Neural cell (in vitro differentiated cells): ENCODE measurements around the gene PIK3IP1.

Source experiments
- EP300 ChIP-seq: fragments of 450-650 bp; conservative IDR thresholded peaks from 2 replicates; pipeline ENCODE4 v1.6.1; 2014; ENCODE audit warnings: antibody characterized with exemption, mild to moderate bottlenecking, moderate library complexity; ENCODE audit not compliant: poor library complexity, severe bottlenecking
- SMC3 ChIP-seq: fragments of 450-650 bp; conservative IDR thresholded peaks from 2 replicates; pipeline ENCODE4 v1.6.1; 2014; ENCODE audit warnings: antibody characterized with exemption, mild to moderate bottlenecking, moderate library complexity; ENCODE audit not compliant: poor library complexity
- TAF1 ChIP-seq: IDR thresholded peaks from 2 replicates; pipeline ENCODE4 v1.6.1; 2012; ENCODE audit warnings: low read depth
- TF ChIP-seq, protein P1 (sequence below): fragments of 450-650 bp; IDR thresholded peaks from 2 replicates; pipeline ENCODE4 v1.5.1; 2014; ENCODE audit warnings: antibody characterized with exemption, mild to moderate bottlenecking, moderate library complexity; ENCODE audit not compliant: poor library complexity, severe bottlenecking

DNA sequence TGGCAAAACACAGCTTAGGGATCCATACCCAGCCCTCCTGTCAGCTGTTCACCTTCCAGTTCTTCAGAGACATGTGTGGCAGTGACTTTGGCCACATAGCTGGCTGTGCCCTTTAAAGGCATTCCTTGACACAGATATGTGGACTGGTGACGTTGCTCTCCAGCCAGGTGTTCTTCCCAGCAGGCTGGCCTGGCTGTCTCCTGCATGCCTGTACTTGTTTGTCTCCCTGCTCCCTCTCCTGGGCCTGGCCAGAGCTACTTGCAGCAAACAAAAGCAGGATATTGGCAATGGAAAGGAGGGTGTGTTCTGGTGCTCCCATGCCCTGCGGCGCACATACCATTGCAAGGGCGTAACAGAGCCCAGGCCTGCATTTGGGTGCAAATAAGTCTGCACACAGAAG is 38.3 kb downstream of the PIK3IP1 start:
- TF ChIP-seq SMC3 (no peak), TAF1 (no peak), EP300 (no peak)
- TF ChIP-seq, protein P1, sequence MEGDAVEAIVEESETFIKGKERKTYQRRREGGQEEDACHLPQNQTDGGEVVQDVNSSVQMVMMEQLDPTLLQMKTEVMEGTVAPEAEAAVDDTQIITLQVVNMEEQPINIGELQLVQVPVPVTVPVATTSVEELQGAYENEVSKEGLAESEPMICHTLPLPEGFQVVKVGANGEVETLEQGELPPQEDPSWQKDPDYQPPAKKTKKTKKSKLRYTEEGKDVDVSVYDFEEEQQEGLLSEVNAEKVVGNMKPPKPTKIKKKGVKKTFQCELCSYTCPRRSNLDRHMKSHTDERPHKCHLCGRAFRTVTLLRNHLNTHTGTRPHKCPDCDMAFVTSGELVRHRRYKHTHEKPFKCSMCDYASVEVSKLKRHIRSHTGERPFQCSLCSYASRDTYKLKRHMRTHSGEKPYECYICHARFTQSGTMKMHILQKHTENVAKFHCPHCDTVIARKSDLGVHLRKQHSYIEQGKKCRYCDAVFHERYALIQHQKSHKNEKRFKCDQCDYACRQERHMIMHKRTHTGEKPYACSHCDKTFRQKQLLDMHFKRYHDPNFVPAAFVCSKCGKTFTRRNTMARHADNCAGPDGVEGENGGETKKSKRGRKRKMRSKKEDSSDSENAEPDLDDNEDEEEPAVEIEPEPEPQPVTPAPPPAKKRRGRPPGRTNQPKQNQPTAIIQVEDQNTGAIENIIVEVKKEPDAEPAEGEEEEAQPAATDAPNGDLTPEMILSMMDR: no peak
